GM23338 (cell line): ENCODE measurements around the gene FRMD3. TPM values are rescaled to one million over a fixed set of nuclear protein-coding genes. Genes with fewer than 3 reads are reported as not detected.

Experiments used
- ATAC-seq: fragments of 200-7000 bp; cut with Tn5 transposase; 3 replicates; pipeline ENCODE4 v1.9.1; 2020
- DNase-seq: peaks from one replicate; pipeline ENCODE4 v3.0.0-alpha.2; 2015; ENCODE audit warnings: low spot score
- H2AFZ ChIP-seq: fragments of 200-600 bp; sonication (generic); 2 replicates; pipeline ENCODE4 v1.8.0; 2016; ENCODE audit warnings: antibody characterized with exemption, mild to moderate bottlenecking, moderate library complexity
- H3F3A ChIP-seq: fragments of 200-600 bp; sonication (generic); replicated peaks from 2 replicates; pipeline ENCODE4 v1.8.0; 2017; ENCODE audit warnings: antibody characterized with exemption, mixed run types, low read depth
- H3K27ac ChIP-seq: fragments of 200-600 bp; sonication (generic); 2 replicates; pipeline ENCODE4 v1.6.1; 2016; ENCODE audit warnings: low read depth
- H3K27me3 ChIP-seq: fragments of 200-600 bp; sonication (generic); 2 replicates; pipeline ENCODE4 v1.8.0; 2016; ENCODE audit warnings: mild to moderate bottlenecking, mixed run types, moderate library complexity; ENCODE audit not compliant: insufficient read depth
- H3K36me3 ChIP-seq: fragments of 200-600 bp; sonication (generic); 2 replicates; pipeline ENCODE4 v1.8.0; 2016; ENCODE audit warnings: mild to moderate bottlenecking; ENCODE audit not compliant: insufficient read depth
- H3K4me1 ChIP-seq: fragments of 200-600 bp; sonication (generic); 2 replicates; pipeline ENCODE4 v1.8.0; 2016; ENCODE audit warnings: mild to moderate bottlenecking, moderate library complexity; ENCODE audit not compliant: insufficient read depth
- H3K4me2 ChIP-seq: fragments of 200-600 bp; sonication (generic); 2 replicates; pipeline ENCODE4 v1.7.1; 2017; ENCODE audit warnings: mixed run types
- H3K4me3 ChIP-seq: fragments of 200-600 bp; sonication (generic); 2 replicates; pipeline ENCODE4 v1.6.1; 2016; ENCODE audit warnings: mixed run types
- H3K79me2 ChIP-seq: fragments of 200-600 bp; sonication (generic); replicated peaks from 2 replicates; pipeline ENCODE4 v1.8.0; 2017; ENCODE audit warnings: mild to moderate bottlenecking; ENCODE audit not compliant: insufficient read depth
- H3K9me2 ChIP-seq: fragments of 200-600 bp; sonication (generic); 2 replicates; pipeline ENCODE4 v1.8.0; 2017; ENCODE audit not compliant: insufficient read depth
- H4K20me1 ChIP-seq: fragments of 200-600 bp; sonication (generic); replicated peaks from 2 replicates; pipeline ENCODE4 v1.8.0; 2017; ENCODE audit warnings: mild to moderate bottlenecking; ENCODE audit not compliant: insufficient read depth
- H3K27ac Mint-ChIP-seq: 2 replicates; pipeline ENCODE4 v1.8.0; 2020; ENCODE audit warnings: inconsistent platforms, mild to moderate bottlenecking, moderate library complexity, mixed read lengths
- H3K27me3 Mint-ChIP-seq: 3 replicates; pipeline ENCODE4 v1.8.0; 2022; ENCODE audit warnings: low read depth, mild to moderate bottlenecking, moderate library complexity, mixed read lengths, inconsistent platforms; ENCODE audit not compliant: insufficient read depth, poor library complexity
- H3K36me3 Mint-ChIP-seq: 3 replicates; pipeline ENCODE4 v1.8.0; 2021; ENCODE audit warnings: low read depth, mild to moderate bottlenecking, inconsistent platforms, moderate library complexity, mixed read lengths
- H3K4me1 Mint-ChIP-seq: 3 replicates; pipeline ENCODE4 v1.8.0; 2020; ENCODE audit warnings: mild to moderate bottlenecking, inconsistent platforms, mixed read lengths
- H3K4me3 Mint-ChIP-seq: 3 replicates; pipeline ENCODE4 v1.8.0; 2021; ENCODE audit warnings: moderate library complexity, mild to moderate bottlenecking, inconsistent platforms, mixed read lengths
- H3K9me3 Mint-ChIP-seq: 3 replicates; pipeline ENCODE4 v1.8.0; 2020; ENCODE audit warnings: moderate library complexity, mild to moderate bottlenecking, inconsistent platforms, mixed read lengths
- CREB1 ChIP-seq: fragments of 250-450 bp; sonication (Bioruptor Pico); IDR thresholded peaks from 2 replicates; pipeline ENCODE4 v1.5.0; 2020; ENCODE audit warnings: low read depth, mild to moderate bottlenecking, moderate library complexity
- CTCF ChIP-seq, 2 experiments: fragments of 200-600 bp in 1 of 2; sonication (generic) in 1 of 2; conservative IDR thresholded peaks; 2 replicates each; pipeline versions ENCODE4 v1.5.1 to v1.6.1; 2016 to 2017; ENCODE audit warnings: antibody characterized with exemption in 2 of 2, low read depth in 2 of 2, mild to moderate bottlenecking in 2 of 2, moderate library complexity in 1 of 2
- ETS1 ChIP-seq: IDR thresholded peaks from 2 replicates; pipeline ENCODE4 v1.6.1; 2016; ENCODE audit warnings: antibody characterized with exemption
- EZH2 ChIP-seq: fragments of 200-600 bp; sonication (generic); IDR thresholded peaks from one replicate; pipeline ENCODE4 v1.8.0; 2017; ENCODE audit warnings: antibody characterized with exemption, mild to moderate bottlenecking, low read depth; ENCODE audit not compliant: unreplicated experiment
- EZH2phosphoT487 ChIP-seq: fragments of 200-600 bp; sonication (generic); IDR thresholded peaks from one replicate; pipeline ENCODE4 v1.8.1; 2018; ENCODE audit warnings: antibody characterized with exemption; ENCODE audit not compliant: unreplicated experiment
- JUNB ChIP-seq: IDR thresholded peaks from one replicate; pipeline ENCODE4 v1.6.1; 2016; ENCODE audit warnings: antibody characterized with exemption; ENCODE audit not compliant: unreplicated experiment
- NANOG ChIP-seq: IDR thresholded peaks from 2 replicates; pipeline ENCODE4 v1.6.1; 2016; ENCODE audit warnings: antibody characterized with exemption, borderline replicate concordance
- POLR2AphosphoS5 ChIP-seq: IDR thresholded peaks from 2 replicates; pipeline ENCODE4 v1.6.1; 2016; ENCODE audit warnings: antibody characterized with exemption, low read depth
- REST ChIP-seq: IDR thresholded peaks from one replicate; pipeline ENCODE4 v1.6.1; 2018; ENCODE audit warnings: antibody characterized with exemption; ENCODE audit not compliant: unreplicated experiment
- STAT1 ChIP-seq: IDR thresholded peaks from one replicate; pipeline ENCODE4 v1.6.1; 2016; ENCODE audit warnings: antibody characterized with exemption; ENCODE audit not compliant: unreplicated experiment
- ZNF114 ChIP-seq: fragments of 250-450 bp; sonication (Bioruptor Pico); IDR thresholded peaks from 2 replicates; pipeline ENCODE4 v1.5.0; 2020; ENCODE audit warnings: mild to moderate bottlenecking, moderate library complexity
- ZNF331 ChIP-seq: fragments of 250-450 bp; sonication (Bioruptor Pico); IDR thresholded peaks from 2 replicates; pipeline ENCODE4 v1.5.0; 2020; ENCODE audit warnings: low read depth, mild to moderate bottlenecking, moderate library complexity
- ZNF462 ChIP-seq: fragments of 250-450 bp; sonication (Bioruptor Pico); IDR thresholded peaks from 2 replicates; pipeline ENCODE4 v1.5.0; 2020; ENCODE audit warnings: mild to moderate bottlenecking, moderate library complexity
- polyA plus RNA-seq: library from polyadenylated mRNA; unstranded; fragments of >200 nt; fragmentation: Nextera tagmentation; extraction: Ambion mirVana; gene quantifications from 2 replicates; pipeline ENCODE4 v1.2.1, GENCODE V29; 2016
- total RNA-seq: library from RNA; depleted of rRNA; stranded (reverse); fragments of >200 nt; shearing (Covaris generic); gene quantifications from 2 replicates; pipeline ENCODE4 v1.2.3, GENCODE V29; 2014

Gene FRMD3
- total and polyA plus RNA-seq, 2 experiments from 2014 or later, result 0.47 to 1.2 TPM

- H3K9me3 Mint-ChIP-seq, result peaks cover 5% of the 10 kb centered on the region; the same call in 1 of the 3 replicates
- Histone ChIP-seq H3K4me2 (no peak overlapping the region), H3K27ac (no peak overlapping the region), H3K36me3 (no peaks in the 10 kb centered on the region), H3K27me3 (no peaks in the 10 kb centered on the region), H3K4me3 (no peak overlapping the region), H4K20me1 (no peaks in the 10 kb centered on the region), H2AFZ (peak overlapping the region; percentile 88; the same call in 1 of the 2 replicates), H3K9me2 (0 out of 2 replicates have a peak, but pooled peaks cover 3% of the 10 kb centered on the region), H3K79me2 (no peaks in the 10 kb centered on the region), H3K4me1 (no peaks in the 10 kb centered on the region), H3F3A (no peaks in the 10 kb centered on the region)
- ATAC-seq (no peak), DNase-seq (no peak)
- no peak overlapping the region for H3K27ac Mint-ChIP-seq
- peaks cover 2% of the 10 kb centered on the region; the same call in 1 of the 3 replicates for H3K36me3 Mint-ChIP-seq
- peaks cover 1% of the 10 kb centered on the region for H3K27me3 Mint-ChIP-seq
- peaks cover 13% of the 10 kb centered on the region; the same call in 2 of the 3 replicates for H3K4me1 Mint-ChIP-seq
- TF ChIP-seq POLR2AphosphoS5 (no peak), NANOG (no peak), CTCF (conservative IDR thresholded peaks at IDR 0.05; ENCODE audit: low read depth in 2 of 2) (no peak), ETS1 (no peak), EZH2 (no peak), ZNF114 (CRISPR knock-in tag) (no peak), EZH2phosphoT487 (no peak), ZNF462 (no peak), ZNF331 (CRISPR knock-in tag) (no peak), REST (no peak), JUNB (no peak), STAT1 (no peak), CREB1 (no peak)
- no peak overlapping the region for H3K4me3 Mint-ChIP-seq
Observed at GRCh38 chr9:83266666-83267496, 271.3 kb downstream of the FRMD3 start.
